ENCODE results near the gene SPCS3. TPM values are rescaled to one million over a fixed set of nuclear protein-coding genes. Genes with fewer than 3 reads are reported as not detected.

SPCS3 gene
- total RNA-seq, 1 experiment from 2014 or later: 117 TPM

DNA sequence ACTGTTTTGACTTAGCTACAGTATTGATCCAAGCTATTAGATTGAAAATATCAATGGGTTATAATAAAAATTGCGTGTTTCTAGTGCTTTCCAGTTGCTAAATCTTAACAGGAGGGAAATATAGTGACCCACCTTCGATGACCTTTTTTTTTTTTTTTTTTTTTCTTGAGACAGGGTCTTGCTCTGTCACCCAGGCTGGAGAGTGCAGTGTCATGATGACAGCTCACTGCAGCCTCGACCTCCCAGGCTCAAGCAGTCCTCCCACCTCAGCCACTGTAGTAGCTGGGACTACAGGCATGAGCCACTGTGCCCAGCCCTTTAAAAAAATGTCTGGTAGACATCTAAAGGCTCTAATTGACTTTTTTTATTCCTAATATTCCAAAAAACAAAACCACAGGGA, 47.0 kb upstream of the SPCS3 start (continued):
- TF ChIP-seq, protein P1, sequence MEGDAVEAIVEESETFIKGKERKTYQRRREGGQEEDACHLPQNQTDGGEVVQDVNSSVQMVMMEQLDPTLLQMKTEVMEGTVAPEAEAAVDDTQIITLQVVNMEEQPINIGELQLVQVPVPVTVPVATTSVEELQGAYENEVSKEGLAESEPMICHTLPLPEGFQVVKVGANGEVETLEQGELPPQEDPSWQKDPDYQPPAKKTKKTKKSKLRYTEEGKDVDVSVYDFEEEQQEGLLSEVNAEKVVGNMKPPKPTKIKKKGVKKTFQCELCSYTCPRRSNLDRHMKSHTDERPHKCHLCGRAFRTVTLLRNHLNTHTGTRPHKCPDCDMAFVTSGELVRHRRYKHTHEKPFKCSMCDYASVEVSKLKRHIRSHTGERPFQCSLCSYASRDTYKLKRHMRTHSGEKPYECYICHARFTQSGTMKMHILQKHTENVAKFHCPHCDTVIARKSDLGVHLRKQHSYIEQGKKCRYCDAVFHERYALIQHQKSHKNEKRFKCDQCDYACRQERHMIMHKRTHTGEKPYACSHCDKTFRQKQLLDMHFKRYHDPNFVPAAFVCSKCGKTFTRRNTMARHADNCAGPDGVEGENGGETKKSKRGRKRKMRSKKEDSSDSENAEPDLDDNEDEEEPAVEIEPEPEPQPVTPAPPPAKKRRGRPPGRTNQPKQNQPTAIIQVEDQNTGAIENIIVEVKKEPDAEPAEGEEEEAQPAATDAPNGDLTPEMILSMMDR (IDR thresholded peaks at IDR 0.05): no peak
- TF ChIP-seq, protein P2, sequence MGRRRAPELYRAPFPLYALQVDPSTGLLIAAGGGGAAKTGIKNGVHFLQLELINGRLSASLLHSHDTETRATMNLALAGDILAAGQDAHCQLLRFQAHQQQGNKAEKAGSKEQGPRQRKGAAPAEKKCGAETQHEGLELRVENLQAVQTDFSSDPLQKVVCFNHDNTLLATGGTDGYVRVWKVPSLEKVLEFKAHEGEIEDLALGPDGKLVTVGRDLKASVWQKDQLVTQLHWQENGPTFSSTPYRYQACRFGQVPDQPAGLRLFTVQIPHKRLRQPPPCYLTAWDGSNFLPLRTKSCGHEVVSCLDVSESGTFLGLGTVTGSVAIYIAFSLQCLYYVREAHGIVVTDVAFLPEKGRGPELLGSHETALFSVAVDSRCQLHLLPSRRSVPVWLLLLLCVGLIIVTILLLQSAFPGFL (CRISPR knock-in tag; IDR thresholded peaks at IDR 0.05; ENCODE audit: borderline replicate concordance): no peak
- TF ChIP-seq JAZF1 (CRISPR knock-in tag; IDR thresholded peaks at IDR 0.05): no peak
- TF ChIP-seq NR1H2 (CRISPR knock-in tag; IDR thresholded peaks at IDR 0.05): no peak
- TF ChIP-seq ELF4 (CRISPR knock-in tag; IDR thresholded peaks at IDR 0.05; ENCODE audit: low read depth): no peak

DNA sequence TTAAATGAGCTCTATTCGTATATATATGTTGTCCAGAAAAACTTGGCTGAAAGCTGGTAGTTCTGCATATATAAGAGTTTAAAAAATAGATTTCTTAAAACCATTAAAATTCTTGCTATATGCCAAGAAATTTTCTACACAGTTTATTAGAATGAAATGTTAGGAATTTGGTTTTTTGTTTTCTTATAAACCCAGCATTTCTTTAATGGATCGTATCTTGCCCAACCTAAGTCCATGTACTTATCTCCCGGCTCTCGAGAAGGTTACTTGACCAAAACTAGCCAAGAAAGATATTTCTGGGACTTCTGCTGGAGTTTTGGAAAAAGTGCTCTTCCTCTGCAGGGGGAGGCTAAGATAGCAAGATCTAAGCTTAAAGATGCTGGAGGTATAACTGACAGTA, 46.0 kb upstream of the SPCS3 start:
- H3K27ac Mint-ChIP-seq: no peak overlapping the region
- H3K27me3 Mint-ChIP-seq (ENCODE audit: low read depth): no peaks in the 10 kb centered on the region
- POLR2A ChIA-PET: no interaction called here
- CTCF ChIA-PET: no interaction called here
- H3K4me1 Mint-ChIP-seq: peaks cover 13% of the 10 kb centered on the region
- no peak for TF ChIP-seq MYBL2 (CRISPR knock-in tag; IDR thresholded peaks at IDR 0.05)
- TF ChIP-seq, protein P3, sequence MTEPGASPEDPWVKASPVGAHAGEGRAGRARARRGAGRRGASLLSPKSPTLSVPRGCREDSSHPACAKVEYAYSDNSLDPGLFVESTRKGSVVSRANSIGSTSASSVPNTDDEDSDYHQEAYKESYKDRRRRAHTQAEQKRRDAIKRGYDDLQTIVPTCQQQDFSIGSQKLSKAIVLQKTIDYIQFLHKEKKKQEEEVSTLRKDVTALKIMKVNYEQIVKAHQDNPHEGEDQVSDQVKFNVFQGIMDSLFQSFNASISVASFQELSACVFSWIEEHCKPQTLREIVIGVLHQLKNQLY (CRISPR knock-in tag; IDR thresholded peaks at IDR 0.05): no peak
- TF ChIP-seq TCF7 (CRISPR knock-in tag; IDR thresholded peaks at IDR 0.05; ENCODE audit: low read depth): no peak
- no peak for TF ChIP-seq TEAD4 (CRISPR knock-in tag; IDR thresholded peaks at IDR 0.05)
- TF ChIP-seq TP53 (CRISPR knock-in tag; IDR thresholded peaks at IDR 0.05): no peak
- TF ChIP-seq NR1H2 (CRISPR knock-in tag; IDR thresholded peaks at IDR 0.05): no peak
- TF ChIP-seq, protein P4, sequence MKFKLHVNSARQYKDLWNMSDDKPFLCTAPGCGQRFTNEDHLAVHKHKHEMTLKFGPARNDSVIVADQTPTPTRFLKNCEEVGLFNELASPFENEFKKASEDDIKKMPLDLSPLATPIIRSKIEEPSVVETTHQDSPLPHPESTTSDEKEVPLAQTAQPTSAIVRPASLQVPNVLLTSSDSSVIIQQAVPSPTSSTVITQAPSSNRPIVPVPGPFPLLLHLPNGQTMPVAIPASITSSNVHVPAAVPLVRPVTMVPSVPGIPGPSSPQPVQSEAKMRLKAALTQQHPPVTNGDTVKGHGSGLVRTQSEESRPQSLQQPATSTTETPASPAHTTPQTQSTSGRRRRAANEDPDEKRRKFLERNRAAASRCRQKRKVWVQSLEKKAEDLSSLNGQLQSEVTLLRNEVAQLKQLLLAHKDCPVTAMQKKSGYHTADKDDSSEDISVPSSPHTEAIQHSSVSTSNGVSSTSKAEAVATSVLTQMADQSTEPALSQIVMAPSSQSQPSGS (CRISPR knock-in tag; IDR thresholded peaks at IDR 0.05; ENCODE audit: borderline replicate concordance, low read depth): no peak
- no peak for TF ChIP-seq ZNF121 (CRISPR knock-in tag; IDR thresholded peaks at IDR 0.05)
- TF ChIP-seq, protein P5, sequence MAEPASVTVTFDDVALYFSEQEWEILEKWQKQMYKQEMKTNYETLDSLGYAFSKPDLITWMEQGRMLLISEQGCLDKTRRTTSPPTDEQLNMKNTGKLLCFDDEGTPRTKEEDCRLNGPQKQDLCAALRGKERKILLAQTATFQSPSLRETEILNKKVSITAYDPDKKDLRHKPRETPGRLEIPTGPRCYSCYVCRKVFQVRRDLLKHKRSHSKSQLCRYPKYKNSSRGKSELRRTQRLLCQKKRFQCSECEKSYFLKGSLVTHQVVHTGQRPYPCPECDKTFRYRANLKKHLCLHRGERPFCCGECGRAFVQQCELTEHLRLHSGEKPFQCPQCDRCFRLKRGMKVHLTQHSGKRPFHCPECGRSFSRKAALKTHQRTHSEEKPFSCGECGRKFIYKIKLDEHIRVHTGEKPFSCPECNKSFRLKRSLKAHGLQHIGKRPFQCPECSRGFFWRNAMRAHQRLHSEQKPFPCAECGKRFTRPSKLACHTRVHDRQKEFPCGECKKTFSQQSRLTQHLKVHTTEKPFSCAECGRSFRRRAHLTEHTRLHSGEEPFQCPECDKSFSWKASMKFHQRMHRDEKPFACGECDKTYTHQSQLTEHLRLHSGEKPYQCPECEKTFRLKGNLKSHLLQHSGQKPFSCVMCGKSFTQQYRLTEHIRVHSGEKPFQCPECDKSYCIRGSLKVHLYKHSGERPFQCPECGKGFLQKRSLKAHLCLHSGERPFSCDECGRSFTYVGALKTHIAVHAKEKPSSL (CRISPR knock-in tag; conservative IDR thresholded peaks at IDR 0.05): no peak
- no peak for TF ChIP-seq FOXJ3 (CRISPR knock-in tag; IDR thresholded peaks at IDR 0.05; ENCODE audit: borderline replicate concordance)
- TF ChIP-seq OVOL2 (CRISPR knock-in tag; IDR thresholded peaks at IDR 0.05; ENCODE audit: borderline replicate concordance): no peak
- no peak for TF ChIP-seq ZNF416 (CRISPR knock-in tag; IDR thresholded peaks at IDR 0.05)
- no peak for TF ChIP-seq GTF2I (CRISPR knock-in tag; conservative IDR thresholded peaks at IDR 0.05)
- TF ChIP-seq, protein P6, sequence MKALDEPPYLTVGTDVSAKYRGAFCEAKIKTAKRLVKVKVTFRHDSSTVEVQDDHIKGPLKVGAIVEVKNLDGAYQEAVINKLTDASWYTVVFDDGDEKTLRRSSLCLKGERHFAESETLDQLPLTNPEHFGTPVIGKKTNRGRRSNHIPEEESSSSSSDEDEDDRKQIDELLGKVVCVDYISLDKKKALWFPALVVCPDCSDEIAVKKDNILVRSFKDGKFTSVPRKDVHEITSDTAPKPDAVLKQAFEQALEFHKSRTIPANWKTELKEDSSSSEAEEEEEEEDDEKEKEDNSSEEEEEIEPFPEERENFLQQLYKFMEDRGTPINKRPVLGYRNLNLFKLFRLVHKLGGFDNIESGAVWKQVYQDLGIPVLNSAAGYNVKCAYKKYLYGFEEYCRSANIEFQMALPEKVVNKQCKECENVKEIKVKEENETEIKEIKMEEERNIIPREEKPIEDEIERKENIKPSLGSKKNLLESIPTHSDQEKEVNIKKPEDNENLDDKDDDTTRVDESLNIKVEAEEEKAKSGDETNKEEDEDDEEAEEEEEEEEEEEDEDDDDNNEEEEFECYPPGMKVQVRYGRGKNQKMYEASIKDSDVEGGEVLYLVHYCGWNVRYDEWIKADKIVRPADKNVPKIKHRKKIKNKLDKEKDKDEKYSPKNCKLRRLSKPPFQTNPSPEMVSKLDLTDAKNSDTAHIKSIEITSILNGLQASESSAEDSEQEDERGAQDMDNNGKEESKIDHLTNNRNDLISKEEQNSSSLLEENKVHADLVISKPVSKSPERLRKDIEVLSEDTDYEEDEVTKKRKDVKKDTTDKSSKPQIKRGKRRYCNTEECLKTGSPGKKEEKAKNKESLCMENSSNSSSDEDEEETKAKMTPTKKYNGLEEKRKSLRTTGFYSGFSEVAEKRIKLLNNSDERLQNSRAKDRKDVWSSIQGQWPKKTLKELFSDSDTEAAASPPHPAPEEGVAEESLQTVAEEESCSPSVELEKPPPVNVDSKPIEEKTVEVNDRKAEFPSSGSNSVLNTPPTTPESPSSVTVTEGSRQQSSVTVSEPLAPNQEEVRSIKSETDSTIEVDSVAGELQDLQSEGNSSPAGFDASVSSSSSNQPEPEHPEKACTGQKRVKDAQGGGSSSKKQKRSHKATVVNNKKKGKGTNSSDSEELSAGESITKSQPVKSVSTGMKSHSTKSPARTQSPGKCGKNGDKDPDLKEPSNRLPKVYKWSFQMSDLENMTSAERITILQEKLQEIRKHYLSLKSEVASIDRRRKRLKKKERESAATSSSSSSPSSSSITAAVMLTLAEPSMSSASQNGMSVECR (CRISPR knock-in tag; IDR thresholded peaks at IDR 0.05; ENCODE audit: borderline replicate concordance): no peak
- TF ChIP-seq, protein P7, sequence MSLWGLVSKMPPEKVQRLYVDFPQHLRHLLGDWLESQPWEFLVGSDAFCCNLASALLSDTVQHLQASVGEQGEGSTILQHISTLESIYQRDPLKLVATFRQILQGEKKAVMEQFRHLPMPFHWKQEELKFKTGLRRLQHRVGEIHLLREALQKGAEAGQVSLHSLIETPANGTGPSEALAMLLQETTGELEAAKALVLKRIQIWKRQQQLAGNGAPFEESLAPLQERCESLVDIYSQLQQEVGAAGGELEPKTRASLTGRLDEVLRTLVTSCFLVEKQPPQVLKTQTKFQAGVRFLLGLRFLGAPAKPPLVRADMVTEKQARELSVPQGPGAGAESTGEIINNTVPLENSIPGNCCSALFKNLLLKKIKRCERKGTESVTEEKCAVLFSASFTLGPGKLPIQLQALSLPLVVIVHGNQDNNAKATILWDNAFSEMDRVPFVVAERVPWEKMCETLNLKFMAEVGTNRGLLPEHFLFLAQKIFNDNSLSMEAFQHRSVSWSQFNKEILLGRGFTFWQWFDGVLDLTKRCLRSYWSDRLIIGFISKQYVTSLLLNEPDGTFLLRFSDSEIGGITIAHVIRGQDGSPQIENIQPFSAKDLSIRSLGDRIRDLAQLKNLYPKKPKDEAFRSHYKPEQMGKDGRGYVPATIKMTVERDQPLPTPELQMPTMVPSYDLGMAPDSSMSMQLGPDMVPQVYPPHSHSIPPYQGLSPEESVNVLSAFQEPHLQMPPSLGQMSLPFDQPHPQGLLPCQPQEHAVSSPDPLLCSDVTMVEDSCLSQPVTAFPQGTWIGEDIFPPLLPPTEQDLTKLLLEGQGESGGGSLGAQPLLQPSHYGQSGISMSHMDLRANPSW (CRISPR knock-in tag; conservative IDR thresholded peaks at IDR 0.05; ENCODE audit: low read depth): no peak
- no peak for TF ChIP-seq ELF4 (CRISPR knock-in tag; IDR thresholded peaks at IDR 0.05; ENCODE audit: low read depth)
- TF ChIP-seq, protein P8, sequence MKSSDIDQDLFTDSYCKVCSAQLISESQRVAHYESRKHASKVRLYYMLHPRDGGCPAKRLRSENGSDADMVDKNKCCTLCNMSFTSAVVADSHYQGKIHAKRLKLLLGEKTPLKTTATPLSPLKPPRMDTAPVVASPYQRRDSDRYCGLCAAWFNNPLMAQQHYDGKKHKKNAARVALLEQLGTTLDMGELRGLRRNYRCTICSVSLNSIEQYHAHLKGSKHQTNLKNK (CRISPR knock-in tag; IDR thresholded peaks at IDR 0.05): no peak
- DNase-seq (ENCODE audit: low spot score): no peak
- H3K9me3 Mint-ChIP-seq: no peaks in the 10 kb centered on the region
- ATAC-seq: no peak
- H3K36me3 Mint-ChIP-seq: no peaks in the 10 kb centered on the region
- H3K4me3 Mint-ChIP-seq: no peak overlapping the region

Measured in WTC11 (cell line).